DMS53 treated with DMSO at 0.1 percent for 48 hours (cell line): ENCODE data around the gene CAMTA1.
A peak's percentile ranks its signal among the peaks of the same experiment; 100 is the strongest.

Experiments
- DNase-seq: peaks from one replicate; lab custom pipeline; 2025; ENCODE audit not compliant: unreplicated experiment; lab: John Stamatoyannopoulos, UW

CAMTA1 gene

GRCh38 chr1:7455796-7456721 lies 670.8 kb downstream of the CAMTA1 start:
- no peak for DNase-seq

- no peak for DNase-seq
Measured at GRCh38 chr1:7456722-7457082, 671.4 kb downstream of the CAMTA1 start.

- no peak for DNase-seq
Measured at GRCh38 chr1:7457811-7458210, 672.6 kb downstream of the CAMTA1 start.

GRCh38 chr1:7458946-7459345 lies 673.7 kb downstream of the CAMTA1 start:
- no peak for DNase-seq

- DNase-seq, result no peak
Measured at GRCh38 chr1:7459914-7460313, 674.7 kb downstream of the CAMTA1 start.

- no peak for DNase-seq
Measured at GRCh38 chr1:7460807-7461206, 675.6 kb downstream of the CAMTA1 start.

GRCh38 chr1:7462617-7463016 lies 677.4 kb downstream of the CAMTA1 start:
- DNase-seq, result no peak

GRCh38 chr1:7463526-7463925 lies 678.3 kb downstream of the CAMTA1 start:
- DNase-seq, result no peak

- DNase-seq, result no peak
Measured at GRCh38 chr1:7464736-7465135, 679.5 kb downstream of the CAMTA1 start.

GRCh38 chr1:7467476-7468175 lies 682.4 kb downstream of the CAMTA1 start:
- DNase-seq, result no peak

GRCh38 chr1:7468248-7468647 lies 683.0 kb downstream of the CAMTA1 start:
- no peak for DNase-seq

GRCh38 chr1:7469255-7469938 lies 684.1 kb downstream of the CAMTA1 start:
- no peak for DNase-seq

- peak; percentile 75 for DNase-seq
Measured at GRCh38 chr1:7470904-7471638, 685.8 kb downstream of the CAMTA1 start.

- DNase-seq, result no peak
Measured at GRCh38 chr1:7471836-7472235, 686.6 kb downstream of the CAMTA1 start.

GRCh38 chr1:7473223-7474142 lies 688.2 kb downstream of the CAMTA1 start:
- DNase-seq, result no peak

- no peak for DNase-seq
Measured at GRCh38 chr1:7474143-7474490, 688.9 kb downstream of the CAMTA1 start.

- no peak for DNase-seq
Measured at GRCh38 chr1:7474786-7475502, 689.7 kb downstream of the CAMTA1 start.

- DNase-seq, result no peak
Measured at GRCh38 chr1:7475691-7476090, 690.4 kb downstream of the CAMTA1 start.

- no peak for DNase-seq
Measured at GRCh38 chr1:7476402-7476801, 691.1 kb downstream of the CAMTA1 start.
